Kidney (tissue), 14 donors: ENCODE measurements around the gene COPE. TPM values are rescaled to one million over a fixed set of nuclear protein-coding genes. Genes with fewer than 3 reads are reported as not detected.

Experiments used
- DNase-seq, 5 donors: peaks; one replicate each; pipeline ENCODE4 v3.0.0-alpha.2; 2013 to 2020
- FAIRE-seq: peaks from 2 replicates; lab custom pipeline; 2012; peaks lifted over from hg19 to GRCh38; lab: Jason Lieb, UNC
- H3K27ac ChIP-seq, 2 donors: one replicate each; pipeline ENCODE4 v1.7.0; 2013; ENCODE audit warnings: low read depth in 2 of 2, low read length in 2 of 2, inconsistent platforms in 1 of 2
- H3K27me3 ChIP-seq: one replicate; pipeline ENCODE4 v1.7.1; 2013; ENCODE audit warnings: low read length, inconsistent platforms; ENCODE audit not compliant: control insufficient read depth, insufficient read depth
- H3K36me3 ChIP-seq, 3 donors: one replicate each; pipeline versions ENCODE4 v1.7.0 to v1.7.1; 2013; ENCODE audit warnings: low read length in 3 of 3, control low read depth in 1 of 3, inconsistent platforms in 1 of 3; ENCODE audit not compliant: insufficient read depth in 3 of 3, control insufficient read depth in 2 of 3
- H3K4me1 ChIP-seq, 3 donors: one replicate each; pipeline versions ENCODE4 v1.7.0 to v1.7.1; 2013; ENCODE audit warnings: low read length in 3 of 3, inconsistent platforms in 1 of 3, low read depth in 1 of 3; ENCODE audit not compliant: control insufficient read depth in 2 of 3, insufficient read depth in 2 of 3
- H3K4me3 ChIP-seq, 3 donors: one replicate each; pipeline versions ENCODE4 v1.7.0 to v1.8.1; 2013; ENCODE audit warnings: low read length in 3 of 3, control low read depth in 1 of 3, inconsistent platforms in 1 of 3
- H3K9ac ChIP-seq, 3 donors: one replicate each; pipeline versions ENCODE4 v1.7.0 to v1.7.1; 2013; ENCODE audit warnings: low read length in 3 of 3, control low read depth in 1 of 3, inconsistent platforms in 1 of 3
- H3K9me3 ChIP-seq, 3 donors: one replicate each; pipeline versions ENCODE4 v1.7.0 to v1.7.1; 2013; ENCODE audit warnings: low read length in 3 of 3, control low read depth in 1 of 3, inconsistent platforms in 1 of 3; ENCODE audit not compliant: control insufficient read depth in 2 of 3, insufficient read depth in 1 of 3
- CTCF ChIP-seq: IDR thresholded peaks from 3 replicates; pipeline ENCODE4 v1.5.1; 2012; ENCODE audit warnings: mild to moderate bottlenecking, moderate library complexity, borderline replicate concordance; ENCODE audit not compliant: insufficient read depth; ENCODE audit errors: extremely low read depth
- intact Hi-C: fragments of 100-400 bp; cut with DNase I; formaldehyde crosslinking; loops from one replicate; pipeline ENCODE4 v1.11.1; 2022
- polyA plus RNA-seq: library from polyadenylated mRNA; stranded (reverse); fragments of 350-450 nt; fragmentation: Illumina TruSeq; extraction: RNeasy Lipid Tissue Mini Kit (QIAGEN cat#74804); gene quantifications from one replicate; pipeline ENCODE4 v1.2.3, GENCODE V29; 2014; ENCODE audit warnings: low read depth, low replicate concordance; ENCODE audit not compliant: insufficient read depth
- total RNA-seq: library from RNA; stranded (reverse); fragmentation: NEBNext Ultra II Directional; extraction: Animal tissue kit (Norgen Biotek cat#: 25700); gene quantifications from one replicate; pipeline ENCODE4 v1.2.1, GENCODE V29; 2021
- donor health status: control.
- donor health status: control.
- donor health status: control.
- donor health status: control.
- donor health status: control.
- donor health status: DM: yes; HTN: yes; CAD: no.
- donor health status: Normal renal cell carcinoma (clear cell type).

Gene COPE
- total and polyA plus RNA-seq, 2 donors from 2014 or later: 166 to 263 TPM

GRCh38 chr19:18905513-18906236, 13.5 kb downstream of the COPE start:
- Histone ChIP-seq H3K27me3 (no peaks in the 10 kb centered on the region), H3K4me1 (no peaks in the 10 kb centered on the region), H3K9me3 (no peaks in the 10 kb centered on the region), H3K4me3 (no peak overlapping the region), H3K9ac (no peak overlapping the region), H3K36me3 (peaks cover 0 to 10% (median 0%) of the 10 kb centered on the region in 3 donors), H3K27ac (no peak overlapping the region)
- intact Hi-C loops: no loop called here
- peak in 4 of 5 donors; percentile 82 to 86 (median 83) for DNase-seq
- TF ChIP-seq CTCF: no peak
- FAIRE-seq: no peak

GRCh38 chr19:18905058-18905456, 14.1 kb downstream of the COPE start:
- Histone ChIP-seq H3K36me3 (peaks cover 0 to 10% (median 0%) of the 10 kb centered on the region in 3 donors), H3K9me3 (no peaks in the 10 kb centered on the region), H3K27ac (no peak overlapping the region), H3K4me3 (no peak overlapping the region), H3K9ac (no peak overlapping the region), H3K27me3 (no peaks in the 10 kb centered on the region), H3K4me1 (no peaks in the 10 kb centered on the region)
- TF ChIP-seq CTCF: no peak
- no peak for DNase-seq
- no peak for FAIRE-seq
- intact Hi-C loops: no loop called here

- FAIRE-seq (no peak), DNase-seq (no peak)
- no peak overlapping the region for H3K4me3 ChIP-seq
- intact Hi-C loops: no loop called here
- no peaks in the 10 kb centered on the region for H3K4me1 ChIP-seq
- H3K27ac ChIP-seq: no peak overlapping the region
- H3K36me3 ChIP-seq: peaks cover 0 to 10% (median 0%) of the 10 kb centered on the region in 3 donors
- no peaks in the 10 kb centered on the region for H3K9me3 ChIP-seq
- H3K27me3 ChIP-seq: no peaks in the 10 kb centered on the region
- H3K9ac ChIP-seq: no peak overlapping the region
- no peak for TF ChIP-seq CTCF
Measured at GRCh38 chr19:18904334-18905057, 14.7 kb downstream of the COPE start.
